Body of pancreas (tissue), 4 donors: ENCODE results near the gene SPAG9.

Experiments used
- POLR2A ChIP-seq, 3 donors: fragments of 450-650 bp; IDR thresholded peaks; one replicate each; pipeline ENCODE4 v1.6.1; 2016; ENCODE audit warnings: antibody characterized with exemption in 3 of 3, mild to moderate bottlenecking in 2 of 3
- TF ChIP-seq, protein P1 (sequence below), 7 experiments: fragments of 450-650 bp in 4 of 7; fragments of 200-600 bp in 3 of 7; sonication (generic) in 3 of 7; IDR thresholded peaks; one replicate each; pipeline ENCODE4 v1.5.1; 2016 to 2019; ENCODE audit warnings: antibody characterized with exemption in 7 of 7

DNA sequence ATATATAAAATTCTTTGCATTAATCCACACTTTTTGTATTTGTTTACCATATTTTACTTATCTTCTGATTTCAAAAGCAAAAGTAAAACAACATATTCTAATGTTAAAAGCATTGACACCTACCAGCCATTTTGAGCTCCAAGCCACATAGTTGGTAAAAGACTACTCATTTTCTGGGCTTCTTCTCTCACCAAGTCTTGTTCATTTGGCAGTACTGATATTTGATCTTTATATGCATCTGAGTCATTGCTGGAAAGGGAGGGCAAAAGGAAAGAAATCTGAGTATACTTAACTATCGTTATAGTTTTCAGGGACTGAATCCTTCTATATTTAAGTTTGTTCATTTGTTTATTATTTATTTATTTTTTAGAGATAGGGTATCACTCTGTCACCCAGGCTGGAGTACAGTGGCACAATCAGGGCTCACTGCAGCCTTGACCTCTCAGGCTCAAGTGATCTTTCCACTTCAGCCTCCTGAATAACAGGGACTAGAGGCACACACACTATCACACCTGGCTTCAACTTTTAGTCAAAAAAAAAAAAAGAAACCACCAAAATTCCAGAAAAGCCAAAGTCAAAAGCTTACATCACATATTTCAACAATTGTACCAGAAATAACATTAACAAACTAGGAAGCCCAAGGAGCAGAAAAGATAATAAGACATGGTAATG, 133.5 kb downstream of the SPAG9 start:
- no peak for TF ChIP-seq POLR2A (IDR thresholded peaks at IDR 0.05)
- TF ChIP-seq, protein P1, sequence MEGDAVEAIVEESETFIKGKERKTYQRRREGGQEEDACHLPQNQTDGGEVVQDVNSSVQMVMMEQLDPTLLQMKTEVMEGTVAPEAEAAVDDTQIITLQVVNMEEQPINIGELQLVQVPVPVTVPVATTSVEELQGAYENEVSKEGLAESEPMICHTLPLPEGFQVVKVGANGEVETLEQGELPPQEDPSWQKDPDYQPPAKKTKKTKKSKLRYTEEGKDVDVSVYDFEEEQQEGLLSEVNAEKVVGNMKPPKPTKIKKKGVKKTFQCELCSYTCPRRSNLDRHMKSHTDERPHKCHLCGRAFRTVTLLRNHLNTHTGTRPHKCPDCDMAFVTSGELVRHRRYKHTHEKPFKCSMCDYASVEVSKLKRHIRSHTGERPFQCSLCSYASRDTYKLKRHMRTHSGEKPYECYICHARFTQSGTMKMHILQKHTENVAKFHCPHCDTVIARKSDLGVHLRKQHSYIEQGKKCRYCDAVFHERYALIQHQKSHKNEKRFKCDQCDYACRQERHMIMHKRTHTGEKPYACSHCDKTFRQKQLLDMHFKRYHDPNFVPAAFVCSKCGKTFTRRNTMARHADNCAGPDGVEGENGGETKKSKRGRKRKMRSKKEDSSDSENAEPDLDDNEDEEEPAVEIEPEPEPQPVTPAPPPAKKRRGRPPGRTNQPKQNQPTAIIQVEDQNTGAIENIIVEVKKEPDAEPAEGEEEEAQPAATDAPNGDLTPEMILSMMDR (IDR thresholded peaks at IDR 0.05) = no peak
